ENCODE measurements around the gene ATP2A1. TPM values are rescaled to one million over a fixed set of nuclear protein-coding genes. Genes with fewer than 3 reads are reported as not detected.

ATP2A1 gene
- total RNA-seq, result 1 to 10 TPM in 1 of 4 donors, not detected in 3; 1.6 TPM

DNA sequence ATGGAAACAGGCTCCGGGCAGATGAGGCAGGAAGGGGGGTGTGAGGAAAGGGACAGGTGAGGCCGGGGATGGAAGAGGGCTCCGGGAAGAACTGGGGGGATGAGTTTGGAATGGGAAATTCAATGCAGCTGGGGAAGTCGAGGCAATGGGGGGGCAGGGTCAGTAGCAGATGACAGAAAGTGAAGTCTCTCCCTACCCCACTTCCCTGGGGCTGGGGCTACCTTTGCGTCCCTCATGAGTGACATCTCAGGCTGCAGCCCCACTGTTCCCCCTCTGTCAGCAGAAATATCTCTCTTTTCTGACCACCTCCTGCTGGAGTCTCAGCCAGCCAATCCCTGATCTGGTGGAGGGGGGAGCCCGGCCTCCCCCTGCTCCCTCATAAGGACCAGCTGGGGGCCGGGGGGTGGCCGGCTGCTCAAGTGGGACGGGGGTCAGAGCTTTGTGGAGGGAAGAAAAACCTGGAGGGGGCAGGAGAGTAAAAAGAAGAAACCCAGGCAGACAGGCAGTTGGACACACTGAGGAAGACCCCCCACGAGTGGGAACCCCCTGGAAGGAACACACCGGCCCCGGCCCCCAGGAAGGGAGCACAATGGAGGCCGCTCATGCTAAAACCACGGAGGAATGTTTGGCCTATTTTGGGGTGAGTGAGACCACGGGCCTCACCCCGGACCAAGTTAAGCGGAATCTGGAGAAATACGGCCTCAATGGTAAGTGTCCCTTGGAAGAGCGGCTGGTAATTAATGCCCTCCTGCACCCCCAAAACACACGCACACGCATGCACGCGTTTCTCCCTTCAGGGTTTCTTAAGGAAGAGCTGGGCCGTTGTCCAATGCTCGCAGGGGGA lies at the start of gene ATP2A1:
TSS of gene ATP2A1 (plus strand) at position 406 of the 844 bp plus-strand sequence. CDS start at position 590, 184 bp downstream.
- Histone ChIP-seq H3K27me3 (no peaks in the 10 kb centered on the region), H3K27ac (no peak within 1 kb of the TSS), H3K4me3 (peak within 1 kb of the TSS; percentile 49 to 65), H3K4me1 (peaks cover 0 to 10% of the 10 kb centered on the region in 2 donors), H3K36me3 (no peaks in the 10 kb centered on the region), H3K9me3 (no peaks in the 10 kb centered on the region)
- no peak for DNase-seq
- intact Hi-C loops (cut with DNase I; ENCODE audit: low total_unique reads), result loop anchor here (10.0 kb wide), 1 partner anchor 46 kb away; the partner anchor contains the start of gene RABEP2
- no peak for TF ChIP-seq CTCF (IDR thresholded peaks at IDR 0.05)
- TF ChIP-seq POLR2A (IDR thresholded peaks at IDR 0.05), result no peak

DNA sequence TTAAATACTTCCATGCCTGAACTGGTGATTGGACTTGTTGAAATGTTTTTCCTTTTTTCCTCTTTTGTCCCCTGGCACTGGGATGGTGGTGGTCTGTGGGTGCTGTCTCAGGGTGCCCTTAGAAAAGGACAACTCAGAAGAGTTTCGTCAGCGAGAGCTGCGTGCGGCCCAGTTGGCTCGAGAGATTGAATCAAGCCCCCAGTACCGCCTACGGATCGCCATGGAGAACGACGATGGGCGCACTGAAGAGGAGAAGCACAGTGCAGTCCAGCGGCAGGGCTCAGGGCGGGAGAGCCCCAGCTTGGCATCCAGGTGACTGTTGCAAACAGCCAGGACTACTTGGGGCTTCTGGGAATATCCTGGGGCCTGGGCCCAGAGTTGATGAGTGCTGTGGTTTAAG lies 48.5 kb upstream of the ATP2A1 start:
- intact Hi-C loops (cut with DNase I; ENCODE audit: low total_unique reads), result no loop called here
- H3K36me3 ChIP-seq, result no peaks in the 10 kb centered on the region
- peaks cover 0 to 9% of the 10 kb centered on the region in 2 donors for H3K4me1 ChIP-seq
- H3K4me3 ChIP-seq, result no peak overlapping the region
- H3K27me3 ChIP-seq, result no peaks in the 10 kb centered on the region
- H3K27ac ChIP-seq, result no peak overlapping the region
- no peak for DNase-seq
- no peaks in the 10 kb centered on the region for H3K9me3 ChIP-seq
- TF ChIP-seq POLR2A (IDR thresholded peaks at IDR 0.05), result no peak
- no peak for TF ChIP-seq CTCF (IDR thresholded peaks at IDR 0.05)

GRCh38 chr16:28830531-28830930 lies 47.8 kb upstream of the ATP2A1 start:
- no peak for DNase-seq
- Histone ChIP-seq H3K27me3 (no peaks in the 10 kb centered on the region), H3K27ac (no peak overlapping the region), H3K4me3 (no peak overlapping the region), H3K4me1 (peaks cover 0 to 1% of the 10 kb centered on the region in 2 donors), H3K36me3 (no peaks in the 10 kb centered on the region), H3K9me3 (no peaks in the 10 kb centered on the region)
- intact Hi-C loops (cut with DNase I; ENCODE audit: low total_unique reads), result no loop called here
- TF ChIP-seq CTCF (IDR thresholded peaks at IDR 0.05) (no peak), POLR2A (IDR thresholded peaks at IDR 0.05) (no peak)

DNA sequence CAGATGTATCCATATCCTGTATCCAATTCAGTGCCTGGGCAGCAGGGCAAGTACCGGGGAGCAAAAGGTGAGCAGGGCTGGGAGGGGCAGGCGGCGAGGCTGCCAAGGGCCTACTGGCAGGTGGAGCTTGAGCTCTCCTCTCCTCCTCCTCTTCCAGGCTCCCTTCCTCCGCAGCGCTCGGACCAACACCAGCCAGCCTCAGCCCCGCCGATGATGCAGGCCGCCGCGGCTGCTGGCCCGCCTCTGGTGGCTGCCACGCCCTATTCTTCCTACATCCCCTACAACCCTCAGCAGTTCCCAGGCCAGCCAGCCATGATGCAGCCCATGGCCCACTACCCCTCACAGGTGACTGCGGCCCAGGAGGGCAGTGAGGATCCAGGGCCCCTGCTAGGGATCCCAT lies 43.9 kb upstream of the ATP2A1 start:
- Histone ChIP-seq H3K27me3 (no peaks in the 10 kb centered on the region), H3K36me3 (no peaks in the 10 kb centered on the region), H3K9me3 (no peaks in the 10 kb centered on the region), H3K4me1 (no peaks in the 10 kb centered on the region), H3K4me3 (no peak overlapping the region), H3K27ac (no peak overlapping the region)
- DNase-seq, result no peak
- intact Hi-C loops (cut with DNase I; ENCODE audit: low total_unique reads), result no loop called here
- TF ChIP-seq POLR2A (IDR thresholded peaks at IDR 0.05) (no peak), CTCF (IDR thresholded peaks at IDR 0.05) (no peak)

Data from uterus (tissue), 4 donors.